ENCODE results near the gene TRMT2B.
"Not testable (repeated sequence)": the region's sequence is repeated elsewhere in the genome, so short reads cannot be mapped to it uniquely, and the experiment has no call there.

TRMT2B gene

DNA sequence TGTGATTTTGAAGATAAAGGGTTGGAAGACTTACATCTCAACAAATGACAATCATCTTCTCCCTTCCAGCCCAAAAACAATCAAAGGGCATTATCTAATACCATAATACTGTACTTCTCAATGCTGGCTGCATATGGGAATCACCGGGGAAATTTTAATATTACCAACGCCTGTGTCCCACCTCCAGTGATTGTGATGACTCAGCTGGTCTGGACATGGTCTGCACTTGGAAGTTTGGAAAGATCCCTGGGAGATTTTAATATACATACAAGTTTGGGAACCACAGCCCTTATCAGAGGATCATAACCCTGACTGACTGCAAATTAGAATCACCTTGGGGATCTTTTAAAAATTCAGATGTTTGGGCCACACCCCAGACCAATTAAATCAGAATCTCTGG, 52.5 kb downstream of the TRMT2B start:
- DNase-seq = no peak

GRCh38 chrX:100995469-100995868, 56.4 kb downstream of the TRMT2B start:
- peak in 1 of 2 donors; percentile 51 for DNase-seq

DNA sequence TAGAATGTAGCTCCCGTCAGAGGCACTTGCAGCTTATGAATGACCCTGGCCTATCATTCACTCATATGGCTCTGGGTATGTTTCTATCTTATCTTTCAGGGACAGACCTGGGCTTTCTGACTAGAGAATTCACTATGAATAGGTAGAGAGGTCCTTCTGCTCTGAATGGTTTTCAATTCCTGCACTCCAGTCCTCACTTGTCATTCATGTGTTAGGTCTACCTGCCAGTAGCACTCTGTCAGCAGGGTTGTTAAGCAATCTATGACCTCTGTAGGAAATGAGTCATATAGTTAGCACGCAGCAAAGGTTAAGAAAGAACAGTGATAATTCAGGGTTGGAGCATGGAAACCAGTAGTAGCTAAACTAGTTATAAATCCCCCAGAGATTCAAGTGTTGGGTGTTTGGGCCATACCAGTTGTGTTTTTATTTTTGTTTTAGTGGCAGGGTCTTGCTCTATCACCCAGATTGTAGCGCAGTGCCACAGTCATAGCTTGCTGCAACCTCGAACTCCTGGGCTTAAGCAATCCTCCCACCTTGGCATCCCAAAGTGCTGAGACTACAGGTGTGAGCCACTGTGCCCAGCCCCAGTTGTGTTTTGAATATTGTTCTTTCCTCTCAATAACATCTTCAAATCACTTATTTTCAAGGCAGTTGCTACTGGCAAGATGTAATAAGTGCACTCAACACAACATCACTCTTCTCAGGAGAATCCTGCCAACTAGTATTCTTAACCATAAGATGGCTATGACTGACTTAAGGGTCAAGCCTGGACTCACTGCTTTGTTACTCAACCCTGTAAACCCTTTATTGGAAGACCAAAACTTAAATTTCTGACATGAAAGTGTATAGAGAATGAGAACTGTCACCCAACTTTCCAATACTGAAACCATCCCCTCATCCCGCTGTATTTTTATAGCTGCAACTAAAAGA, 57.3 kb downstream of the TRMT2B start:
- DNase-seq = peak in 1 of 2 donors; percentile 0

GRCh38 chrX:100990139-100990538, 61.8 kb downstream of the TRMT2B start:
- no peak for DNase-seq

- no peak for DNase-seq
Measured at GRCh38 chrX:100984818-100985217, 67.1 kb downstream of the TRMT2B start.

DNA sequence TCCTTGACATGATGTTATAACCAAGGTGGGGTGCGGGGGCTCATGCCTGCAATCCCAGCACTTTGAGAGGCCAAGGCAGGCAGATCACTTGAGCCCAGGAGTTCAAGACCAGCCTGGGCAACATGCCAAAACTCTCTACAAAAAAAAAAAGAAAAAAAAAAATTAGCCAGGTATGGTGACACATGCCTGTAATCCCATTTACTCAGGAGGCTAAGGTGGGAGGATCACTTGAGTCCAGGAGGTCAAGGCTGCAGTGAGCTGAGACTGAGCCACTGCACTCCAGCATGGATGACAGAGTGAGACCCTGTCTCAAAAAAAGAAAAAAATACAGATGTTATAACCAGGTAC, 70.4 kb downstream of the TRMT2B start:
- DNase-seq = not testable (repeated sequence)

DNA sequence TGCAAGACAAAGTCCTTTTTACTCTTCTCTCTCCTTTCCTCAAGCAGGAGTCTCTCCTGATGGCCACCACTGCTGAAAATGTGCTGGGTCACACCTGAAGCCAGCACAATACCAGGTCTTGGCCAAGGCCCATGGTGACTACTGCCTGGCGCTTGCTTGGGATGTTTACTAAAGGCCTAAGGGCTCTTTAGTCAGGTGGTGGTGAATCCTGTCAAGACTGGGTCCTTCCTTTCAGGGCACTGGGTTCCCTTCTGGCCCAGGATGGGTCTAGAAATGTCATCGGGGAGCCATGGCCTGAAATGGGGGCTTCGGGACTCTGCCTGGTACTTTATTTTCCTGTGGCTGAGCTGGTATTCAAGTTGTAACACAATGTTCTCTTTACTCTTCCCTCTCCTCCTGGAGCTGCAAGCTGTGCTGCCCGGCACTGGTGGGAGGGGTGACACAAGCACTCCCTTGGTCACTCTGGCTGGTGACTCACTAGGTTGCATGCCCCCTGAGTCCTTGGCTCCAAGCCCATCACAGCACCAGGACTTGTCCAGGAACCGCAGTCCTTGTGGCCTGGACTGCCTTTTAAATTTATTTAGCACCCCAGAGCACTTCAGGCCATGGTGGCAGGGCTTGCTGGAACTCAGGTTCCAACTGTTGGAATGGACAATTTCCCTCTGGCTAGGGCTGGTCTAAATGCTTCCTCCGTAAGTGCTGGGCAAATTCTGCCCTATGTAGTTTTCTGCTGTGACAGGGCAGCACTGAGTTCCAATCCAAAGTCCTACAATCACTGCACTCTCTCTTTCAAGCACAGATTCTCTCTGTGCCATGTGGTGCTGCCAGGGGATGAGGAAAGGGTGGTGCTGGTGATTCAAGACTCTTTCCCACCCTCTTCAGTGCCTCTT, 71.1 kb downstream of the TRMT2B start:
- peak in 1 of 2 donors; percentile 40 for DNase-seq

DNA sequence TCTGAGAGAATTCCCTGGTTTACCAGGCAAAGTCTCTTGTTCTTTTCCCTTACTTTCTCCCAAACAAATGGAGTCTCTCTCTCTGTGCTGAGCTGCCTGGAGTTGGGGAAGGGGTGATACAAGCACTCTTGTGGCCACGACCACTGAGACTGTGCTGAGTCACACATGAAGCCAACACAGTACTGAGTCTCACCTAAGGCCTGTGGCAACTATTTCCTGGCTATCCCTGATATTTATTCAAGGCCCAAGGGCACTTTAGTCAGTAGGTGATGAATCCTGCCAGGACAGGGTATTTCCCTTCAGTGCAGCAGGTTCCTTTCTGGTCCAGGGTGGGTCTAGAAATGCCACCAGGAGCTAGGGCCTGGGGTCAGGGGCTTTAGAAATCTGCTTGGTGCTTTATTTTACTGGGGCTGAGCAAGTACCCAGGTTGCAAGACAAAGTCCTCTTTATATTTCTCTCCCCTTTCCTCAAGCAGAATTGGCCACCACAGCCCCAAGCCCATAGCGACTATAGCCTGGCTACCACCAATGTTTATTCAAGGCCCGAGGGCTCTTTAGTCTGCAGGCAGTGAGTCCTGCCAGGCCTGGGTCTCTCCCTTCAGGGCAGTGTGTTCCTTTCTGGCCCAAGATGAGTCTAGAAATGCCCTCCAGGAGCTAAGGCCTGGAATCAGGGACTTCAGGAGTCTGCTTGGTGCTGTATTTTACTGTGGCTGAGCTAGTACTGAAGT, 71.9 kb downstream of the TRMT2B start:
- DNase-seq = no peak

DNA sequence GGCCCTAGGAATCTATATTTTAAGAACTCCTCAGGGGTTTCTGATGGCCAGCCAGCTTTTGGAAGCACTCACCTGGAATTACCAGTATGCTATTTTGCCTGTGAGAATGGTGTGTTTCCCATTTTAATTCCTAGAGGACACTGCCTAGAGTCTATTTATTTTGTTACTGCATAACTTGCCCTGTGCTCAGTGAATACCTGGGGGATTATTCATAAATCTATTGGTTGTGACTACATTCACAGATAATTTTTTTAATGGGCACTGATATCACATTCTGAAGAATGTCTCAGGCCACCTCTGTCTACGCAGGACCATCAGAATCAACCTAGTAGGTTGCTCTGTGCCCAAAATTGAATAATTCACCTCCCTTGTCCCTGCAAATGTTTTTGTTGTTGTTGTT, 75.7 kb downstream of the TRMT2B start:
- DNase-seq = no peak

- DNase-seq = no peak
Measured at GRCh38 chrX:100975212-100975611, 76.7 kb downstream of the TRMT2B start.

DNA sequence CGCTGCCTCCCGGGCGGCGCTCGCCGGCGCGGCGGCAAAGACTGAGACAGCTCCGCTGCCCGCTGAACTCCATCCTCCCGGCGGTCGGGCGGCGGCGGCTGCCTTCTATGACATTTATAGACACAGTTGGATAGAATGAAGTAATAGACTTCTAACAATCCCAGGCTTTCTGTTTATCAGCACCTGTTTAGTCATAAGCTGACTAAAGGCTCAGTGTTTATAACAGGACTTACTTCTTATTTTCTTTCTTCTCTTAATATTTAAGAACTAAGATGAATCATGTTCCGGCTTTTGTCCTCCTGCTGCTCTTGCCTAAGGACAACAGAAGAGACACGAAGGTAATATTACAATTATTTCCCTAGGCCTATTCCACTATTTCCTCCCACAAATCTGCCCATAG, 78.5 kb downstream of the TRMT2B start:
- no peak for DNase-seq

DNA sequence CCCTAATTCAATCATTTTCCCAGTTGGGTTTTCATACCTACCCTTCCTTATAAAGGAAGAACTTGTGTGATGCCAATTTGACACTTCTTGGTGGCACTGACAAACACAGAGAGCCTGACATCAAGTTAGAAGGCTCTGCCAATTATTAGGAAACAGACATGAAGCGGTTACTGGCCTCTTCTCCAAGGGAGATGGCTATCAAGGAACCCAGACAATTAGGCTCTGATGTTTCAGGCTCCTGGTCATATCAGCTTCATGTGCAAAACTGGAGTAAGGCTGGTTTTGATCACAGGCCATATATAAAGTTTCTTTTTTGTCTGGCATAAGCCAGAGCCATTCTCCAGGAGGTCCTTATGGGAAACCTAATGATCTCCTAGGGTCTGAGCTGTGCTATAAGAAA, 82.0 kb downstream of the TRMT2B start:
- no peak for DNase-seq

DNA sequence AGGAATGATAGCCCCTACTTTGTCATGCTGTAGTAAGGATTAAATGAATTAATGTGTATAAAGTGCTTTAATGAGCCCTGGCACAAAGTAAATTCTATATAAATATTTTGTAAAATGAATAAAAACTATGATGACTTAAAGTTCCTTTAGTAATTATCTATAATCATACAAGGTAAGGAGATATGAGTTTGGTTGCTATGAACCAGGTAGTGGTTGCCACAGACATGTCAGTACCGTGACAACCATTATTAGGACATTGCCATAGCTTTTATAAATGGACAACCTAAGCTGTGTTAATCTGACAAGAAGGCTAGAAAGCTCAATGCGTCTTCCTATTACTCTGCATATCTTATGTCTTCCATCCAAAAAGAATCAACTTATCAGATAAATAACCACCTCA, 82.5 kb downstream of the TRMT2B start, which contains the start of gene ARL13A:
Gene ARL13A (plus strand): TSS at position 301 of the 400 bp plus-strand sequence. CDS start 3,982 bp downstream, outside the sequence.
- no peak for DNase-seq

- DNase-seq = no peak
Measured at GRCh38 chrX:100964362-100964761, 87.5 kb downstream of the TRMT2B start.

- DNase-seq = no peak
Measured at GRCh38 chrX:100962811-100963210, 89.1 kb downstream of the TRMT2B start.
